PC-3 (cell line): ENCODE results near the gene ATP10B. TPM values are rescaled to one million over a fixed set of nuclear protein-coding genes. Genes with fewer than 3 reads are reported as not detected.

Experiments
- ATAC-seq: fragments of 200-7000 bp; cut with Tn5 transposase; 2 replicates; pipeline ENCODE4 v1.9.1; 2020; ENCODE audit warnings: mild to moderate bottlenecking, moderate library complexity
- BruUV-seq: library from RNA; stranded (reverse); fragments of 400-500 nt; replicated peaks from 2 replicates; lab custom pipeline; 2021; lab: Mats Ljungman, UMichigan
- CTCF ChIA-PET: fragments of 300-600 bp; sonication (Branson Sonifier 250); formaldehyde crosslinking; loops from one replicate; lab custom pipeline; 2022; ENCODE audit warnings: antibody characterized with exemption; lab: Charles Lee
- POLR2A ChIA-PET: fragments of 300-600 bp; sonication (Branson Sonifier 250); formaldehyde crosslinking; loops from one replicate; lab custom pipeline; 2022; ENCODE audit warnings: antibody characterized with exemption; ENCODE audit not compliant: unreplicated experiment; lab: Charles Lee
- DNase-seq: peaks from one replicate; pipeline ENCODE4 v3.0.0-alpha.2; 2015
- H2AFZ ChIP-seq: fragments of 300-600 bp; sonication (generic); 2 replicates; pipeline ENCODE4 v1.6.0; 2016; ENCODE audit warnings: antibody characterized with exemption, low read length
- H3F3A ChIP-seq: fragments of 300-600 bp; sonication (generic); one replicate; pipeline ENCODE4 v1.6.0; 2017; ENCODE audit warnings: antibody characterized with exemption, low read length, control low read depth, mild to moderate bottlenecking; ENCODE audit not compliant: unreplicated experiment
- H3K27ac ChIP-seq: fragments of 300-600 bp; sonication (generic); 2 replicates; pipeline ENCODE4 v1.5.1; 2016; ENCODE audit warnings: mild to moderate bottlenecking, low read length
- H3K27me3 ChIP-seq: fragments of 300-600 bp; sonication (generic); 2 replicates; pipeline ENCODE4 v1.6.1; 2016; ENCODE audit warnings: low read length, mixed read lengths
- H3K36me3 ChIP-seq: fragments of 300-600 bp; sonication (generic); 2 replicates; pipeline ENCODE4 v1.6.1; 2016; ENCODE audit warnings: low read depth, mixed run types, low read length, mixed read lengths
- H3K4me1 ChIP-seq: fragments of 300-600 bp; sonication (generic); 2 replicates; pipeline ENCODE4 v1.5.1; 2016; ENCODE audit warnings: low read length; ENCODE audit not compliant: insufficient read depth
- H3K4me2 ChIP-seq: fragments of 300-600 bp; sonication (generic); 2 replicates; pipeline ENCODE4 v1.6.0; 2016; ENCODE audit warnings: low read length
- H3K4me3 ChIP-seq: fragments of 300-600 bp; sonication (generic); 2 replicates; pipeline ENCODE4 v1.5.1; 2016; ENCODE audit warnings: mild to moderate bottlenecking, low read length, mixed read lengths
- H3K79me2 ChIP-seq: fragments of 300-600 bp; sonication (generic); 2 replicates; pipeline ENCODE4 v1.6.1; 2017; ENCODE audit warnings: low read length, mixed read lengths
- H3K9ac ChIP-seq: fragments of 300-600 bp; sonication (generic); 2 replicates; pipeline ENCODE4 v1.6.0; 2016; ENCODE audit warnings: mild to moderate bottlenecking, low read length
- H3K9me2 ChIP-seq: fragments of 300-600 bp; sonication (generic); replicated peaks from 2 replicates; pipeline ENCODE4 v1.6.1; 2016; ENCODE audit warnings: mixed run types, low read length, mixed read lengths
- H3K9me3 ChIP-seq: fragments of 300-600 bp; sonication (generic); 2 replicates; pipeline ENCODE4 v1.6.1; 2016; ENCODE audit warnings: low read length, mixed read lengths
- H4K20me1 ChIP-seq: fragments of 300-600 bp; sonication (generic); 2 replicates; pipeline ENCODE4 v1.6.1; 2016; ENCODE audit warnings: low read length, mixed read lengths
- CTCF ChIP-seq: fragments of 300-600 bp; sonication (generic); conservative IDR thresholded peaks from 2 replicates; pipeline ENCODE4 v1.5.1; 2017; ENCODE audit warnings: antibody characterized with exemption, low read depth, mild to moderate bottlenecking, low read length
- EZH2 ChIP-seq: fragments of 300-600 bp; sonication (generic); IDR thresholded peaks from one replicate; pipeline ENCODE4 v1.6.1; 2017; ENCODE audit warnings: antibody characterized with exemption, mild to moderate bottlenecking, low read length; ENCODE audit not compliant: unreplicated experiment
- EZH2phosphoT487 ChIP-seq: fragments of 300-600 bp; sonication (generic); IDR thresholded peaks from 2 replicates; pipeline ENCODE4 v1.6.1; 2018; ENCODE audit warnings: mild to moderate bottlenecking, antibody characterized with exemption, low read length, borderline replicate concordance
- intact Hi-C: fragments of 100-400 bp; cut with micrococcal nuclease; formaldehyde crosslinking; loops from 2 replicates; pipeline ENCODE4 v1.9.0; 2023
- total RNA-seq: library from RNA; depleted of rRNA; stranded (reverse); fragments of >200 nt; gene quantifications from 2 replicates; pipeline ENCODE4 v1.2.3, GENCODE V29; 2014

Gene ATP10B
- total RNA-seq, 1 experiment from 2014 or later = not detected

DNA sequence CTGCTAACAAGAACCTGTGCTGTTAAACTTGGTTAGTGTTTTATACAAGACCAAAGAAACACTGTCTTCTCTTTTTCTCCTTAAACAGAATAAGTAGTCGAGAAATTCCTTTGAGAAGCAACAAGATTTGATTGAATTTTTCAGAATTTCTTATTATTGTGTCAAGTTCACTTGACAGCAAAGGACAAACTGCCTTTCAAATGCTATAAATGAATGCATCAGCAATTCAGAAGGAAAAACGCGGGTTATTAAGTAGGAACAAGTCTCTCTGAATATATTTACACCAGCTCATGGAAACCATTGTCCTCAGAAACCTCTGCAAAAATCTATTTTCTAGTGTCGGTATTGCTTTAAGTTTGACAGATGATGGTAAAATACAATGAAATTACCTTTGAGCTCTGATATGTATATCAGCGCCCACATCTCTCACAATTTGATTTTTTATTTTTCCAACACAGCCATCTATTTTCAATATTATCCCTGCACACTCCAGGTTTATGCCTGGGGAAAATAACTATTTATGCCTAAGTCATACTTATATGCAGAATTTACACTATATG is 4.4 kb downstream of the ATP10B start:
- H3K27ac ChIP-seq = no peak overlapping the region
- H3K79me2 ChIP-seq = no peaks in the 10 kb centered on the region
- H3K9me3 ChIP-seq = peaks cover 5% of the 10 kb centered on the region; the same call in 1 of the 2 replicates
- no peak for TF ChIP-seq EZH2
- TF ChIP-seq EZH2phosphoT487 = no peak
- TF ChIP-seq CTCF = no peak
- H3K36me3 ChIP-seq = no peaks in the 10 kb centered on the region
- H3K9me2 ChIP-seq = no peaks in the 10 kb centered on the region
- POLR2A ChIA-PET = no interaction called here
- no peaks in the 10 kb centered on the region for H4K20me1 ChIP-seq
- DNase-seq = no peak
- H3K4me1 ChIP-seq = no peaks in the 10 kb centered on the region
- H3K27me3 ChIP-seq = no peaks in the 10 kb centered on the region
- H2AFZ ChIP-seq = no peak overlapping the region
- no peak overlapping the region for H3K4me2 ChIP-seq
- no peak overlapping the region for H3K9ac ChIP-seq
- intact Hi-C loops = no loop called here
- no peak for ATAC-seq
- H3K4me3 ChIP-seq = no peak overlapping the region
- H3F3A ChIP-seq = no peaks in the 10 kb centered on the region
- no TSS peak for BruUV-seq
- CTCF ChIA-PET = no interaction called here

GRCh38 chr5:160846642-160847041 is 5.4 kb downstream of the ATP10B start:
- Histone ChIP-seq H3K27ac (no peak overlapping the region), H3K9me2 (no peaks in the 10 kb centered on the region), H2AFZ (no peak overlapping the region), H3F3A (no peaks in the 10 kb centered on the region), H3K4me1 (no peaks in the 10 kb centered on the region), H3K9me3 (peaks cover 5% of the 10 kb centered on the region; the same call in 1 of the 2 replicates), H3K4me2 (no peak overlapping the region), H3K36me3 (no peaks in the 10 kb centered on the region), H3K79me2 (no peaks in the 10 kb centered on the region), H3K9ac (no peak overlapping the region), H4K20me1 (no peaks in the 10 kb centered on the region), H3K27me3 (no peaks in the 10 kb centered on the region), H3K4me3 (no peak overlapping the region)
- ChIA-PET CTCF (interaction anchor here (0.8 kb wide), 1 partner anchor 384 kb away, joined by 3 read pairs; no protein-coding TSS in a partner anchor), POLR2A (no interaction called here)
- no TSS peak for BruUV-seq
- no peak for ATAC-seq
- TF ChIP-seq EZH2phosphoT487 (no peak), EZH2 (no peak), CTCF (no peak)
- intact Hi-C loops = no loop called here
- DNase-seq = no peak

GRCh38 chr5:160844177-160844576 is 7.8 kb downstream of the ATP10B start:
- Histone ChIP-seq H3K4me3 (no peak overlapping the region), H3K9ac (no peak overlapping the region), H3K9me3 (peaks cover 14% of the 10 kb centered on the region; the same call in 1 of the 2 replicates), H3K27ac (no peak overlapping the region), H3K36me3 (no peaks in the 10 kb centered on the region), H3K27me3 (no peaks in the 10 kb centered on the region), H3K9me2 (no peaks in the 10 kb centered on the region), H2AFZ (no peak overlapping the region), H4K20me1 (no peaks in the 10 kb centered on the region), H3K79me2 (no peaks in the 10 kb centered on the region), H3K4me2 (no peak overlapping the region), H3K4me1 (no peaks in the 10 kb centered on the region), H3F3A (no peaks in the 10 kb centered on the region)
- no TSS peak for BruUV-seq
- ChIA-PET CTCF (no interaction called here), POLR2A (no interaction called here)
- TF ChIP-seq EZH2 (no peak), EZH2phosphoT487 (no peak), CTCF (no peak)
- intact Hi-C loops = no loop called here
- no peak for ATAC-seq
- DNase-seq = no peak
